ENCODE data around the gene GALNTL6.

- TF ChIP-seq CTCF (IDR thresholded peaks at IDR 0.05), result no peak
- no peak for TF ChIP-seq POLR2A (IDR thresholded peaks at IDR 0.05)
Measured at GRCh38 chr4:171875291-171875690, 62.1 kb downstream of the GALNTL6 start.
